Activated CD8-positive, alpha-beta memory T cell treated with anti-CD3 and anti-CD28 coated beads, Interleukin-2, amount 50 U/mL, for 1 hour (primary cell): ENCODE results near the gene WDR93.

Source experiments
- DNase-seq: peaks from one replicate; pipeline ENCODE4 v3.0.0-alpha.2; 2020; ENCODE audit errors: extremely low read depth

The WDR93 gene

GRCh38 chr15:89662893-89663626 is 27.6 kb upstream of the WDR93 start:
- DNase-seq, result no peak

GRCh38 chr15:89664441-89665350 is 25.9 kb upstream of the WDR93 start:
- DNase-seq, result no peak

GRCh38 chr15:89665449-89666181 is 25.0 kb upstream of the WDR93 start:
- no peak for DNase-seq

GRCh38 chr15:89666184-89666857 is 24.3 kb upstream of the WDR93 start:
- no peak for DNase-seq

- no peak for DNase-seq
Measured at GRCh38 chr15:89666858-89667705, 23.5 kb upstream of the WDR93 start.

GRCh38 chr15:89667706-89667960 is 23.0 kb upstream of the WDR93 start:
- no peak for DNase-seq

GRCh38 chr15:89668171-89668570 is 22.4 kb upstream of the WDR93 start:
- DNase-seq, result no peak

- DNase-seq, result no peak
Measured at GRCh38 chr15:89669309-89669865, 21.2 kb upstream of the WDR93 start.

GRCh38 chr15:89669941-89670340 is 20.7 kb upstream of the WDR93 start:
- no peak for DNase-seq

GRCh38 chr15:89670971-89671560 is 19.5 kb upstream of the WDR93 start:
- DNase-seq, result no peak

GRCh38 chr15:89671687-89672086 is 18.9 kb upstream of the WDR93 start:
- DNase-seq, result no peak

GRCh38 chr15:89672221-89673164 is 18.1 kb upstream of the WDR93 start:
- no peak for DNase-seq

- DNase-seq, result no peak
Measured at GRCh38 chr15:89673165-89673512, 17.5 kb upstream of the WDR93 start.

GRCh38 chr15:89674526-89674925 is 16.1 kb upstream of the WDR93 start:
- no peak for DNase-seq

- DNase-seq, result no peak
Measured at GRCh38 chr15:89675606-89676005, 15.0 kb upstream of the WDR93 start.

GRCh38 chr15:89677381-89677780 is 13.2 kb upstream of the WDR93 start:
- DNase-seq, result no peak

- no peak for DNase-seq
Measured at GRCh38 chr15:89679212-89679611, 11.4 kb upstream of the WDR93 start, which contains the start of gene PLIN1. TSS of gene PLIN1 (minus strand) at chr15:89679367. CDS start at chr15:89677489, 1,878 bp downstream.

GRCh38 chr15:89680282-89680873 is 10.2 kb upstream of the WDR93 start:
- no peak for DNase-seq

GRCh38 chr15:89681146-89681545 is 9.5 kb upstream of the WDR93 start:
- no peak for DNase-seq
